ENCODE results near the gene PRKN. TPM values are rescaled to one million over a fixed set of nuclear protein-coding genes. Genes with fewer than 3 reads are reported as not detected.
"Not testable (repeated sequence)": the region's sequence is repeated elsewhere in the genome, so short reads cannot be mapped to it uniquely, and the experiment has no call there.

PRKN gene
- total RNA-seq, 1 donor, result 6.1 TPM

DNA sequence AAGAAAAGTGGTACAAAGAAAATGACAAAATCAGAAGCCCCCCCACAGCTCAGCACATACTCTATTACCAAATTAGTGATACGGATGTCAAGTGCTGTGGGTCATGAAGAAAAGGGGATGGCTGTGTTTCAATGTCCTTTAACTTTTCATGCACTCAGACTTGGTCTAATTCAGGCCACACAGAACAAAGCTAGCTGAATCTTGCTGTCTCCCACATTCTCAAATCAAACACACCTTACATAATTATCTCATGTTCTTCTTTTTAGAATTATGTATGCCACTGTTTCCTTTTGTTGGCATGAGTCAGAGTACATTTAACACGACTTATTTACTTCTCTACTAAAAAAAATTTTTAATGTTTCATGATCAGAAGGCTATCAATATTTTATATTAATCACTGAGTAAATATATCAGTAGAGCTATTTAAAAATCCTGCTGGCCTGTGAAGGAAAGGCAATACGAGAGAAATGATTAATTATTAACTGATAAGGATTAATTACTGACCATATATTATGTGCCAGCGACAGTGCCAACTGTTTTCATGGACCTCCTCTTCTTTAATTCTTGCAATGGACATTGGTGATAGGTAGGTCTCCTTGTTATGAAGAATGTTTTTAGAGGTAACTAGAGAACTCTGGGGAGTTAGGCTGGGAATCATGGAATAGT, 857.2 kb downstream of the PRKN start:
- H3K4me1 ChIP-seq (ENCODE audit: insufficient read depth, low read length), result no peaks in the 10 kb centered on the region
- H3K27me3 ChIP-seq (ENCODE audit: insufficient read depth, low read length), result no peaks in the 10 kb centered on the region
- H3K4me3 ChIP-seq (ENCODE audit: low read length), result no peak overlapping the region
- no peaks in the 10 kb centered on the region for H3K9me3 ChIP-seq (ENCODE audit: low read depth, low read length)

DNA sequence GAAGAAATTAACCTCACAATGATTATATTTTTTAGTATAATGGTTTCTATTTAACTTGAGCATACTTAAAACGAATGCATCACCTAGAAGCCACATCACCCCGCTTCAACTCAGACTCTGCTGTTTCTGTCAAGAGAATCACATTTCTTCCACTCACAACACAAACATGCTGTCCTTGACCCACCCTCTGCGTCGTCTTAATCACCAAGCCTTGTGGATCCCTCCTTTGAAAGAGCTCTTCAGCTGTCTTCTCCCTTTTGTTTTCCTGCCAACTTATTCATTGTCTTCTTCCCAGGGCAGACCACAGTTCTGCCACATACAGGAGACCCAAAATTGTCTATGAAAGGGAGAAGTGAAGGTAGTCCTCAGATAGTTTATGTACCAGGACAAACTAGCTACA, 858.1 kb downstream of the PRKN start:
- H3K9me3 ChIP-seq (ENCODE audit: low read depth, low read length), result no peaks in the 10 kb centered on the region
- H3K4me3 ChIP-seq (ENCODE audit: low read length), result no peak overlapping the region
- no peaks in the 10 kb centered on the region for H3K4me1 ChIP-seq (ENCODE audit: insufficient read depth, low read length)
- H3K27me3 ChIP-seq (ENCODE audit: insufficient read depth, low read length), result no peaks in the 10 kb centered on the region

- no peak overlapping the region for H3K4me3 ChIP-seq (ENCODE audit: low read length)
- H3K27me3 ChIP-seq (ENCODE audit: insufficient read depth, low read length), result no peaks in the 10 kb centered on the region
- H3K4me1 ChIP-seq (ENCODE audit: insufficient read depth, low read length), result no peaks in the 10 kb centered on the region
- H3K9me3 ChIP-seq (ENCODE audit: low read depth, low read length), result no peaks in the 10 kb centered on the region
These were observed 861.0 kb downstream of the PRKN start for GRCh38 chr6:161866570-161866969.

- H3K9me3 ChIP-seq (ENCODE audit: low read depth, low read length); H3K4me3 ChIP-seq (ENCODE audit: low read length); H3K27me3 ChIP-seq (ENCODE audit: insufficient read depth, low read length); H3K4me1 ChIP-seq (ENCODE audit: insufficient read depth, low read length): not testable (repeated sequence)
These were observed 866.5 kb downstream of the PRKN start for GRCh38 chr6:161861061-161861460.

- Histone ChIP-seq H3K4me3 (ENCODE audit: low read length) (no peak overlapping the region), H3K27me3 (ENCODE audit: insufficient read depth, low read length) (no peaks in the 10 kb centered on the region), H3K4me1 (ENCODE audit: insufficient read depth, low read length) (no peaks in the 10 kb centered on the region), H3K9me3 (ENCODE audit: low read depth, low read length) (no peaks in the 10 kb centered on the region)
These were observed 873.9 kb downstream of the PRKN start for GRCh38 chr6:161853657-161854056.

- not testable (repeated sequence) for H3K9me3 ChIP-seq (ENCODE audit: low read depth, low read length); H3K4me1 ChIP-seq (ENCODE audit: insufficient read depth, low read length); H3K27me3 ChIP-seq (ENCODE audit: insufficient read depth, low read length); H3K4me3 ChIP-seq (ENCODE audit: low read length)
These were observed 876.1 kb downstream of the PRKN start for GRCh38 chr6:161851486-161851885.

DNA sequence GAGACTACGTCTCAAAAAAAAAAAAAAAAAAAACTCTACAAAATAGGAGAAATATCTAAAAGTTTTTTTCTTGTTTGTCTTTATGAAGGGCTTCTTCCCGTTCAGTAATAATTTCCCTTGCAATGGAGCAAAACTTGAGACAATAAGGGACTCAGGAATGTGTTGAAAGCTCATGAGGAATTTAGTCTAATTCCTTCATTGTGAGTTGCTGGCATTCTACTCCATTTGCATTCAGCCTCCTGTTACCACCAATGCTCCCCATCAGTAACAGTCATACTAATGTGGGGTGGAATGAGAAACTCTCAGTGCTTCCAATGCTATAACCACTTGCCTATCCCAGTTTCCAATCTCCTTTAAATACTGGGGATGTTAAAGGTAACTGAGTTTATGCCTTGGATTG, 877.0 kb downstream of the PRKN start:
- Histone ChIP-seq H3K4me1 (ENCODE audit: insufficient read depth, low read length) (no peaks in the 10 kb centered on the region), H3K27me3 (ENCODE audit: insufficient read depth, low read length) (no peaks in the 10 kb centered on the region), H3K9me3 (ENCODE audit: low read depth, low read length) (no peaks in the 10 kb centered on the region)

DNA sequence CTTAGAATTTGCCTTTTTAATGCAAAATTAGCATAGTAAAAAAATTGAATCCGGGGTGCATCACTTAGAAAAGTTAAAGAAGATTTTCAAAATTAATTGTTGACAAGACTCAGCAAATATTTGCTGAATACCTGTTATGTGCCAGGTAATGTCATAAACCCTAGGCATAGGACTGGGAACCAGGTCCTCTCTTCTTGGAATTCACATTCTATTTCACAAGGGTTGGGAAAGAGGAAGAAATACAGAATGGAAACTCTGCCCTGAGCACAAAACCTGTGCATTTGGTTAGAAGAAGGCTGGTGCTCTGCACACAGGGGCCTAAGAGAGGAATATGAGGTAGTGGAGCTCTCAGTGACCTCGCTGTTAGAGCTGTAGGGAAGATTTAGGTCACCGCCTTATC, 879.9 kb downstream of the PRKN start:
- Histone ChIP-seq H3K27me3 (ENCODE audit: insufficient read depth, low read length) (no peaks in the 10 kb centered on the region), H3K4me1 (ENCODE audit: insufficient read depth, low read length) (no peaks in the 10 kb centered on the region), H3K4me3 (ENCODE audit: low read length) (no peak overlapping the region), H3K9me3 (ENCODE audit: low read depth, low read length) (no peaks in the 10 kb centered on the region)

More for the DNA sequence above, 877.0 kb downstream of the PRKN start:
- H3K4me3 ChIP-seq (ENCODE audit: low read length), result no peak overlapping the region

DNA sequence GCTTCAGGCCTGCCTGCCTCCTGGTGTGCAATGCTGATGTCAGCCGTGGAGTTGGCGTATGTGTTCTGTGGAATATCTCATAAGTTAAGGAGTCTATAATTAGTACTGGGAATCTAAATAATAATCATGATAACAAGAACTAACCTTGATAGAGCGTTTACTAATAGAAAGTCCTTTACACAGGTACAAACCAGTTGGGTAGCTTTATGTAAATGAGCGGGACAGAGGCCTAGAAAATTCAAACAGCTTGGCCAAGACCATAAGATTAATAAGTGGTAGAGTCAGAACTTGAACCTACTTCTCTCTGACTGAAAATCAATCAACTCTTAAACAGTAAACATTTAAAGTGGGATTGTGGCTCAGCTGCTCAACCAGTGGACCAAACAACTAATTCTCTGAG, 882.8 kb downstream of the PRKN start:
- H3K9me3 ChIP-seq (ENCODE audit: low read depth, low read length), result no peaks in the 10 kb centered on the region
- no peaks in the 10 kb centered on the region for H3K4me1 ChIP-seq (ENCODE audit: insufficient read depth, low read length)
- H3K4me3 ChIP-seq (ENCODE audit: low read length), result no peak overlapping the region
- no peaks in the 10 kb centered on the region for H3K27me3 ChIP-seq (ENCODE audit: insufficient read depth, low read length)

DNA sequence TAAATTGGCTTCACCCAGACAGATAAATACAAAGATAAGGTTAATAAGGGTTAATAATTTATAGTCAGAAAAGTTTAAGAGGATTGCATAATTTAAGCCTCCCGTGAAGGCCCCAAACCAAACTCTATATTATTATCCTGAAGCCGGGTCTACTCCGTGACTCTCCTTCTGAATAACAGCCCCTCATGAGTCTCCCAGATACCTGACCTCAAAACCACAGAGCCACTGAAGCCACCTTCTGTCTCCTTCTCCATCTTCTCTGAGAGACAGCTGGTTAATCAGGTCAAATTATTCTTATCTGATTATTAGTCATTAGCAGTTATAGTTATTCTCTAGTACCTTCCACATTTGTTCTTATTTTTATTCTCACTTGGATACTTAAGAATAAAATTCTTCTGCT, 884.5 kb downstream of the PRKN start:
- no peaks in the 10 kb centered on the region for H3K27me3 ChIP-seq (ENCODE audit: insufficient read depth, low read length)
- no peak overlapping the region for H3K4me3 ChIP-seq (ENCODE audit: low read length)
- H3K4me1 ChIP-seq (ENCODE audit: insufficient read depth, low read length), result no peaks in the 10 kb centered on the region
- H3K9me3 ChIP-seq (ENCODE audit: low read depth, low read length), result no peaks in the 10 kb centered on the region

- H3K27me3 ChIP-seq (ENCODE audit: insufficient read depth, low read length), result no peaks in the 10 kb centered on the region
- no peaks in the 10 kb centered on the region for H3K9me3 ChIP-seq (ENCODE audit: low read depth, low read length)
- H3K4me3 ChIP-seq (ENCODE audit: low read length), result no peak overlapping the region
- H3K4me1 ChIP-seq (ENCODE audit: insufficient read depth, low read length), result no peaks in the 10 kb centered on the region
These were observed 887.2 kb downstream of the PRKN start for GRCh38 chr6:161840380-161840779.

DNA sequence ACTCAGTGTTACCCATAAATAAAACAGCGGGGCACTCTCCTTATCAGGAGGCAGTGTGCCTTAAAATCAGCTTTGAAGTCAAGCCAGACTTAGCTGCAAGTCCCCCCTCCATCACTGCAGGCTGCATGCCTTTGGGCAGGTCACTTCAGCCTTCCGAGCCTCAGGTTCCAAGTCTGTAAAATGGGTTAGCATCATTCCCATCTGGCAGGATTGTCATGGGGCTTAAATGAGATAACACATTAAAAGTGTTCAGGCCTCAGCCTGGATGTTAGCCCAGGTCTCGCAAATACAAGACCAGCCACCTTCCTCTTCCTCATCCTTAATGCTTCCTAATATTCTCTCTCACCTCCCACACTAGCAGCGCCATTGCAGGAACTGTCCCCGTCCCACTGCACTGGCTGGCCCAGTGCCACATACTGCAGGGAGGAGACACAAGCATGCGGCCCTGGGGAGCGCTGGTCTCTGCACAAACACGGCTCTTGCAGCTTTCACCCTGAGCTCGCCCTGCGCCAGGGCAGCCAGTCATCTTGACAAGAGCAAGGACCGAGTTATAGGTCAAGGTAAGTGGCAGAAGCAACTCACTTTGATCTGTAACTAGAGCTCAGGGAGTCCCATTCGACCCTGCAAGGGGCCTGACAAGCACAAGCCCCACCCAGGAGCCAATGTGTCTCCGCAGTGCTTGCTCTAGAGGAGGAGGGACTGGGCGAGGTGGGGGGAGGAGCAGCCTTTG, 889.1 kb downstream of the PRKN start:
- H3K27me3 ChIP-seq (ENCODE audit: insufficient read depth, low read length), result no peaks in the 10 kb centered on the region
- H3K9me3 ChIP-seq (ENCODE audit: low read depth, low read length), result no peaks in the 10 kb centered on the region
- no peaks in the 10 kb centered on the region for H3K4me1 ChIP-seq (ENCODE audit: insufficient read depth, low read length)
- H3K4me3 ChIP-seq (ENCODE audit: low read length), result no peak overlapping the region

- Histone ChIP-seq H3K4me3 (ENCODE audit: low read length) (no peak overlapping the region), H3K9me3 (ENCODE audit: low read depth, low read length) (no peaks in the 10 kb centered on the region), H3K4me1 (ENCODE audit: insufficient read depth, low read length) (no peaks in the 10 kb centered on the region), H3K27me3 (ENCODE audit: insufficient read depth, low read length) (no peaks in the 10 kb centered on the region)
These were observed 889.7 kb downstream of the PRKN start for GRCh38 chr6:161837854-161838253.

- no peak overlapping the region for H3K4me3 ChIP-seq (ENCODE audit: low read length)
- no peaks in the 10 kb centered on the region for H3K4me1 ChIP-seq (ENCODE audit: insufficient read depth, low read length)
- no peaks in the 10 kb centered on the region for H3K9me3 ChIP-seq (ENCODE audit: low read depth, low read length)
- no peaks in the 10 kb centered on the region for H3K27me3 ChIP-seq (ENCODE audit: insufficient read depth, low read length)
These were observed 890.2 kb downstream of the PRKN start for GRCh38 chr6:161837449-161837735.

DNA sequence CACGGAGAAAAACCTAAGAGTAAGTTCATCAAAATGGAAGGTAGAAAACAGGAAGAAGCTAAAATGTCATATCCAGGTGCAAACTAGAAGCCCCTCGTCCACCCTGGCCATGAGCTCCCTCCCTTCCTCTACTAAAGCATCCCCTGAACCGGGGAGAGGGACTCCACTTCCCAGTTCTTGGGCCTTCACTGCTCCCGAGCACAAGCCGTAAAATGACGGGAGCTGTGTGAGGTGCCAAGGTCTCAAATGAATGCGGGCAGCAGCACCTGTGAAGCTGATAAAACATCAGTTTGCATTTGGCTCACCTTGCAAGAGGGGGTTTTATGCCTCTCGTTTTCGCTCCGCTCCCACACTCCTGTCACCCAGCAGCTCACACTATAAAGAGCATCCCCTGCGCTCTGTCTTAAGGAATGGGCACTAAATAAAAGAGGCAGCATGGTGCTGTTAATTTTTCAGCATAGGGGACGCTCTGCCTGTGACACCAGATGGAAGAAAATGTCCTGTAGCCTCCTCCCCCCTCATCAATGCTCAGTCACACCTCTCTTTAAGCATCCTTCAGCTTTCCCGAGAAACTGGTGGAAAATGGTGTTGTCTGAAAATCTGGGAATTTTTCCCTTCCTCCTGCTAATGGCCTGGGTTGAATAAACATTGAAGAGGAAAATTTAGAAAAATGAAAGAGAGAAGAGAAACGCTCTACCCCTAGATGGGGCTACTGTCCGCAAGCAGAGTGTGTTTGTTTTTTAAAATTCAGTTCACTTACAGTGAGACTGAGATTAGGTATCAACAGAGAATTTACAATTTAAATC, 890.7 kb downstream of the PRKN start:
- H3K4me3 ChIP-seq (ENCODE audit: low read length), result no peak overlapping the region
- H3K4me1 ChIP-seq (ENCODE audit: insufficient read depth, low read length), result no peaks in the 10 kb centered on the region
- H3K27me3 ChIP-seq (ENCODE audit: insufficient read depth, low read length), result no peaks in the 10 kb centered on the region
- H3K9me3 ChIP-seq (ENCODE audit: low read depth, low read length), result no peaks in the 10 kb centered on the region
